Stimulated activated CD4-positive, alpha-beta T cell treated with anti-CD3 and anti-CD28 coated beads, TNF-alpha, amount 100 ng/mL, for 48 hours (primary cell): ENCODE data around the gene PDZD2.
"Not testable (repeated sequence)": the region's sequence is repeated elsewhere in the genome, so short reads cannot be mapped to it uniquely, and the experiment has no call there.

Experiments
- DNase-seq, 3 donors: peaks; one replicate each; pipeline ENCODE4 v3.0.0-alpha.2; 2020; ENCODE audit warnings: low read depth in 3 of 3

Gene PDZD2

GRCh38 chr5:32040181-32040695 is 401.3 kb downstream of the PDZD2 start:
- DNase-seq, result not testable (repeated sequence)

- no peak for DNase-seq
Observed at GRCh38 chr5:32042551-32042961, 403.6 kb downstream of the PDZD2 start.

- DNase-seq, result no peak
Observed at GRCh38 chr5:32043105-32043504, 404.2 kb downstream of the PDZD2 start.

DNA sequence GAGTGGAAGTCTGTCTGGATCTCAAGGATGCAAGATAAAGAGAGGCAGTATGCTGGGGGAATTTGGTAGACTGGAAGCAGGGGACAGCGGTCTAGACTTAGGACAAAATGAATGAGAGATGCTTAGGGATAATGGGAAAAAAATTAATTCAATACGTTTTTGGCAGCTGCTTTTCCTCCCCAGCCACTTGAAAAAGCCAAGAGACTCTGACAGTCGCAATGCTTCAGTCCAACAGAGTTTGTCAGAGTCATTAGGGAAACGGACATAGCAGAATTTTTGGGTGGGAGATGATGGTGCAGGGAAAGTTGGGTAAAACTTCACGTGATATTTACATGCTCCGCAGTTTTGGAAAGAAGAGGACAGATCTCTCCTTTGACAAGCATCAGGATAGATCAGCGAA is 405.5 kb downstream of the PDZD2 start:
- no peak for DNase-seq

DNA sequence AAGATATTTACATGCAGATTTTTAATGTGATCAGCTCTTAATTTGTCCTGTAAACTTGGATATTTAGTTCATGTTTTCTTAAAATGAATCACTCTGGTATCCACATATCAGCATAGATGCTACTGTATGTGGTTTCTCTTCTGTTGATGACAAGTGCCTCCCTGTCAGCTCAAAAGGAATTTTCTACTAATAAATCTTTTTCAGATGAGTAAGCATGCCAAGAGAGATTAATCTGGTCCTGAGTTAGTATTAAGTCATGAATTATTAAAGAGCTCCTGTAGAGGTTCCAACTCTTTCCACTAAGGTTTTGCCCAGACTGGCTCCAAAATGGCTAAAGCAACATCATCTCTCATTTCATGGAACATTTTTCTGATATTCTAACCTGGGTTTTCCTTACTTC is 406.0 kb downstream of the PDZD2 start:
- no peak for DNase-seq

DNA sequence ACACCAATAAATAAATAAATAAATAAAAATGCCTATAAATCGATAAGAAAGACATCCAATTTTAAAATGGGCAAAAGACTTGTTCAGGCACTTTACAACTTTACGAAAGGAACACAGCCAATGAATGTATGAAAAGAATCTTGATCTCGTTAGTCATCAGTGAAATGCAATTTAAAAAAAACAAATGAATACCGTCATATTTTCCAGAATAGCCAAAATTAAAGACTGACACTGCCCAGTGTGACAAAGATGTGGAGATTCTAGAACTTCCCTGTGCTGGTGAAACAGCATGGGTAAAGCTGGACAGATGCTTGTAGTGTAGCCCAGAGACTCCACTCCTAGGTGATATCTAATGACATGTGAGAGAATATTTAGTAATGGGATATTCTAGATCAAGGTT is 408.1 kb downstream of the PDZD2 start:
- DNase-seq, result no peak

DNA sequence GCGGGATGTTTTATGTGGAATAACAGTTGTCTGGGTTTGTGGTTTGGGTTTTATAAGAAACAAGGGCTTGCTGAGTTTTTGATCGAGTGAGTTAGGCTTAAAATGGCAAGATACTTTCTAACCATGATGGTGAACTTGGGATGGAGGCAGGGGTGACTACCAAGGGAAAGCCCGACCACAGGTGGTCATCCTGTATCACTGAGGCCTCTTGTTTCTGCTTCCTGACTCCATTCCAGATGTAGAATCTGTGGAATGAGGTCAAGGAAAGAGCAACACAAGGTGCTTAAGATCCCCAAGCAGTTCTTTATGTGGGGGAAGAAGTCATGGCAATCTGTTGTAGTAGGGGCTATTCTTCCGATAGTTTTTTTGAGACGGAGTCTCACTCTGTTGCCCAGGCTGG is 412.9 kb downstream of the PDZD2 start:
- DNase-seq, result no peak

GRCh38 chr5:32055891-32056866 is 417.2 kb downstream of the PDZD2 start:
- DNase-seq, result no peak

GRCh38 chr5:32057187-32058096 is 418.5 kb downstream of the PDZD2 start:
- DNase-seq, result no peak

DNA sequence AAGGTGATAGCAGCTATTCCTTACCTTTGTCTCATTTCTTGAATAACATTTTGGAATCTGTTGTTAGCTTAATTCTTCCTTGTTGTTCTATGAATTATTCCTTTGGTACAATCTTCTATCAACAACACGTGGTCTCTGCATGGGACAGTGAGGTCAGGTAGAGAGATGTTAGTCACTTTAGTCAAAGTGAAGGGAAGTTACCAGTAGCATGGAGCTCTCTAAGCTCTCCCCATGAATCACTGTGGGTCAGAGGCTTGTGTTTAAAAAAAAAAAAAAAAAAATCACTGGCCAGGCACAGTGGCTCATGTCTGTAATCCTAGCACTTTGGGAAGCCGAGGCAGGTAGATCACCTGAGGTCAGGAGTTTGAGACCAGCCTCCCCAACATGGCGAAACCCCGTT is 419.2 kb downstream of the PDZD2 start:
- DNase-seq, result no peak

DNA sequence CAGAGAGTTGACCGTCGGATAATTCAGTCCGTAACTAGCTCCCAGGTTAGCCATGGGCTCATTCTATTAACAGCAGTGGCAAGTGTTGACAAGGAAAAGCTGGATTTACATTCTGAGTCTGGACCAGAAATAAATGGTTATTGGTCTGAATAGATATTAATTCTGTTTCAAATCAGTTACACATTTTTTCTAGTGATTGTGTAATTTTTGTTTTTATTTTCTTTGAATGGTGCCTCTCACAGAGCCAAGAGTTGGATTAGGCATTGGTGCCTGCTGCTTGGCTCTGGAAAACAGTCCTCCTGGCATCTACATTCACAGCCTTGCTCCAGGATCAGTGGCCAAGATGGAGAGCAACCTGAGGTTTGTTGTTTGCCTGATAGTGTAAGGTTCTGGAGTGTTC is 420.1 kb downstream of the PDZD2 start:
- no peak for DNase-seq

GRCh38 chr5:32059761-32060530 is 421.0 kb downstream of the PDZD2 start:
- no peak for DNase-seq

DNA sequence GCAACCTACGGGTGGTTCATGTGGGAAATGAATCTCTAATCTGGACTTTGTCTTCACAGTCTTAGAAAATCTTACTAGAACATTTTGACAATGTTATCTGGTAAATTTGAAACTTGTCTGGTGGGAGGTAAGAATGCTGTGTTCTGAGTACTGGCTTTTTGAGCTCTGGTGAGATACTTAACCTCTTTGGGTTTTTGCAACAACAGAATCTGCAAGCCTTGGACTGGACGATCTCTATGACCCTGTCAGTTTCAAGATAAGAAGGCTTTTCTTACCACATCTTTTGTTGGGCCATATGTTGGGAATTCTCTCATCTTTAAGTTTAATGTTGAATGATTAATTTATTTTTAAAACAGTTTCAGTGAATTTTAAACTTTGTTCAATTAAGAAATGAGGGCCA is 422.3 kb downstream of the PDZD2 start:
- DNase-seq, result no peak

DNA sequence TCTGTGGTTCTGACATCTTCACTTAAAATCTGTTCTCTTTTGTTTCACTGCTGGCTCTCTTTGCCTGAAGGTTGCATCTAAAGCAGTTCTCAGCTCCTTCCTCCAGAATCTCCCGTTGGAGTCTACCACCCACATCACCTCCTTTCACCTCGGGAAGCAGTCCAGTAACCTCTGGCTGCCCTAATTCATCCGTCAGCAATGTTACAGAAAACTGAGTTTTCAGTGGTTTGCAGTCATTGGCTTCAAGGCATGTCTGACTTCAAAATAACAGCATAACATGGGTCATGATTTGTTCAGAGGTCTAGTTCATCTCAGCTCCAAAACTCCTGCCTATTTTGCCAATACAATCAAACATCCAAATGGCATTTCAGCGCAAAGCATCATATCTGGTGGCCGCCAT is 427.5 kb downstream of the PDZD2 start:
- DNase-seq, result no peak

GRCh38 chr5:32067774-32068470 is 429.0 kb downstream of the PDZD2 start:
- DNase-seq, result no peak

DNA sequence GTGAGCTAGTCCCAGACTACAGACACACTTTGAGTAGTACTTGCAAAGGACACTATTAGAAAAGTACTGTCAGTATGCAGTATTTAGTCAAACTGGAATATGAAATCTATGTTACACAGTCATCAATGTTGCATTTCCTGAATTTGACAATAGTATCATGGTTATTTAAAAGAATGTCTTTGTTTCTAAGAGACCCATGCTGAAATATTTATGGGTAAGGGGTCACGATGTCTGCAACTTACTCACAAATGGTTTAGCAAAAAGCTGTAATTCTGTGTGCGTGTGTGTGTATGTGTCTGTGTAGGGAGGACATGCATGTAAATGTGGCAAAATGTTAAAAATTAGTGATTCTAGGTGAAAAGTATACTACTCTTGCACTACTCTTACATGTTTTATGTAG is 429.6 kb downstream of the PDZD2 start:
- DNase-seq, result no peak

GRCh38 chr5:32069396-32069795 is 430.5 kb downstream of the PDZD2 start:
- DNase-seq, result no peak

GRCh38 chr5:32071351-32071944 is 432.5 kb downstream of the PDZD2 start:
- no peak for DNase-seq

GRCh38 chr5:32072054-32072453 is 433.1 kb downstream of the PDZD2 start:
- DNase-seq, result no peak

DNA sequence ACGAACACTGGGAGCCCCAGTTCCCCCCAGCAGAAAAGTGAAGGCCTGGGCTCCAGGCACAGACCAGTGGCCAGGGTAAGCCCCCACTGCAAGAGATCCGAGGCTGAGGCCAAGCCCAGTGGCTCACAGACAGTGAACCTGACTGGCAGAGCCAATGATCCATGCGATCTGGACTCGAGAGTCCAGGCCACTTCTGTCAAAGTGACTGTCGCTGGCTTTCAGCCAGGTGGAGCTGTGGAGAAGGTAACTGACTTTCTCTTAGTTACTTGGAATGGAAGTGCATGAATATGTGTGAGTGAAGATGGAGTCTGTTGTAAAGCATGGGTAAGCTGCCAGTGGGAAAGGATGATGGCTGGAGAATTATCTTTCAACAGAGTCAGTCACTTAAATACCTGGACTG is 435.5 kb downstream of the PDZD2 start:
- no peak for DNase-seq
